Measurements from ENCODE around the gene KIF26B.

- TF ChIP-seq EZH2 (IDR thresholded peaks at IDR 0.05; ENCODE audit: borderline replicate concordance, low read depth, low read length, severe bottlenecking) = no peak
- TF ChIP-seq, protein P1, sequence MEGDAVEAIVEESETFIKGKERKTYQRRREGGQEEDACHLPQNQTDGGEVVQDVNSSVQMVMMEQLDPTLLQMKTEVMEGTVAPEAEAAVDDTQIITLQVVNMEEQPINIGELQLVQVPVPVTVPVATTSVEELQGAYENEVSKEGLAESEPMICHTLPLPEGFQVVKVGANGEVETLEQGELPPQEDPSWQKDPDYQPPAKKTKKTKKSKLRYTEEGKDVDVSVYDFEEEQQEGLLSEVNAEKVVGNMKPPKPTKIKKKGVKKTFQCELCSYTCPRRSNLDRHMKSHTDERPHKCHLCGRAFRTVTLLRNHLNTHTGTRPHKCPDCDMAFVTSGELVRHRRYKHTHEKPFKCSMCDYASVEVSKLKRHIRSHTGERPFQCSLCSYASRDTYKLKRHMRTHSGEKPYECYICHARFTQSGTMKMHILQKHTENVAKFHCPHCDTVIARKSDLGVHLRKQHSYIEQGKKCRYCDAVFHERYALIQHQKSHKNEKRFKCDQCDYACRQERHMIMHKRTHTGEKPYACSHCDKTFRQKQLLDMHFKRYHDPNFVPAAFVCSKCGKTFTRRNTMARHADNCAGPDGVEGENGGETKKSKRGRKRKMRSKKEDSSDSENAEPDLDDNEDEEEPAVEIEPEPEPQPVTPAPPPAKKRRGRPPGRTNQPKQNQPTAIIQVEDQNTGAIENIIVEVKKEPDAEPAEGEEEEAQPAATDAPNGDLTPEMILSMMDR (IDR thresholded peaks at IDR 0.05; ENCODE audit: borderline replicate concordance, extremely low read depth, low read length, poor library complexity, severe bottlenecking) = no peak
These were observed 2.1 kb downstream of the KIF26B start for GRCh38 chr1:245156736-245157505.

All from DND-41 (cell line).